ENCODE results near the gene OR5H2.
"Not testable (repeated sequence)": the region's sequence is repeated elsewhere in the genome, so short reads cannot be mapped to it uniquely, and the experiment has no call there.

Gene OR5H2

GRCh38 chr3:98243843-98244242, 38.5 kb upstream of the OR5H2 start:
- H3K4me3 ChIP-seq (ENCODE audit: low read depth in 1 of 2, low read length in 2 of 2): no peak overlapping the region
- no peaks in the 10 kb centered on the region for H3K27me3 ChIP-seq (ENCODE audit: insufficient read depth, low read length, poor library complexity)
- H3K27ac ChIP-seq (ENCODE audit: low read length): no peak overlapping the region
- DNase-seq (no peak), ATAC-seq (ENCODE audit: insufficient read depth, low read depth) (no peak)
- no peaks in the 10 kb centered on the region for H3K36me3 ChIP-seq (ENCODE audit: insufficient read depth, low read length)
- TF ChIP-seq CTCF (IDR thresholded peaks at IDR 0.05; ENCODE audit: borderline replicate concordance, extremely low read depth, low read length, poor library complexity, severe bottlenecking) (no peak), EZH2 (IDR thresholded peaks at IDR 0.05; ENCODE audit: borderline replicate concordance, low read depth, low read length, severe bottlenecking) (no peak)
- no peak overlapping the region for H3K4me2 ChIP-seq (ENCODE audit: insufficient read depth, low read length)
- no peaks in the 10 kb centered on the region for H3K4me1 ChIP-seq (ENCODE audit: insufficient read depth, low read length)
- H3K9ac ChIP-seq (ENCODE audit: low read depth, low read length): no peak overlapping the region
- no peaks in the 10 kb centered on the region for H3K79me2 ChIP-seq (ENCODE audit: insufficient read depth, low read length)
- H2AFZ ChIP-seq (ENCODE audit: low read depth, low read length): no peak overlapping the region
- H3K9me3 ChIP-seq (ENCODE audit: insufficient read depth, low read length, severe bottlenecking): no peaks in the 10 kb centered on the region
- H4K20me1 ChIP-seq (ENCODE audit: insufficient read depth, low read length): no peaks in the 10 kb centered on the region

- Histone ChIP-seq H3K4me2 (ENCODE audit: insufficient read depth, low read length) (no peak overlapping the region), H3K27me3 (ENCODE audit: insufficient read depth, low read length, poor library complexity) (no peaks in the 10 kb centered on the region), H4K20me1 (ENCODE audit: insufficient read depth, low read length) (no peaks in the 10 kb centered on the region), H3K9me3 (ENCODE audit: insufficient read depth, low read length, severe bottlenecking) (no peaks in the 10 kb centered on the region), H3K79me2 (ENCODE audit: insufficient read depth, low read length) (no peaks in the 10 kb centered on the region), H3K9ac (ENCODE audit: low read depth, low read length) (no peak overlapping the region), H3K4me1 (ENCODE audit: insufficient read depth, low read length) (no peaks in the 10 kb centered on the region), H2AFZ (ENCODE audit: low read depth, low read length) (no peak overlapping the region), H3K4me3 (ENCODE audit: low read depth in 1 of 2, low read length in 2 of 2) (no peak overlapping the region), H3K27ac (ENCODE audit: low read length) (no peak overlapping the region), H3K36me3 (ENCODE audit: insufficient read depth, low read length) (no peaks in the 10 kb centered on the region)
- no peak for ATAC-seq (ENCODE audit: insufficient read depth, low read depth)
- TF ChIP-seq EZH2 (IDR thresholded peaks at IDR 0.05; ENCODE audit: borderline replicate concordance, low read depth, low read length, severe bottlenecking) (no peak), CTCF (IDR thresholded peaks at IDR 0.05; ENCODE audit: borderline replicate concordance, extremely low read depth, low read length, poor library complexity, severe bottlenecking) (no peak)
- DNase-seq: no peak
Observed at GRCh38 chr3:98246142-98246541, 36.2 kb upstream of the OR5H2 start.

GRCh38 chr3:98256026-98256425, 26.3 kb upstream of the OR5H2 start:
- ATAC-seq (ENCODE audit: insufficient read depth, low read depth): not testable (repeated sequence)

GRCh38 chr3:98259707-98260106, 22.6 kb upstream of the OR5H2 start:
- Histone ChIP-seq H3K9me3 (ENCODE audit: insufficient read depth, low read length, severe bottlenecking) (no peaks in the 10 kb centered on the region), H3K4me1 (ENCODE audit: insufficient read depth, low read length) (no peaks in the 10 kb centered on the region), H3K4me3 (ENCODE audit: low read depth in 1 of 2, low read length in 2 of 2) (no peak overlapping the region), H2AFZ (ENCODE audit: low read depth, low read length) (no peak overlapping the region), H3K27ac (ENCODE audit: low read length) (no peak overlapping the region), H3K4me2 (ENCODE audit: insufficient read depth, low read length) (no peak overlapping the region), H3K9ac (ENCODE audit: low read depth, low read length) (no peak overlapping the region), H3K27me3 (ENCODE audit: insufficient read depth, low read length, poor library complexity) (no peaks in the 10 kb centered on the region), H4K20me1 (ENCODE audit: insufficient read depth, low read length) (no peaks in the 10 kb centered on the region), H3K79me2 (ENCODE audit: insufficient read depth, low read length) (no peaks in the 10 kb centered on the region), H3K36me3 (ENCODE audit: insufficient read depth, low read length) (no peaks in the 10 kb centered on the region)
- TF ChIP-seq EZH2 (IDR thresholded peaks at IDR 0.05; ENCODE audit: borderline replicate concordance, low read depth, low read length, severe bottlenecking) (no peak), CTCF (IDR thresholded peaks at IDR 0.05; ENCODE audit: borderline replicate concordance, extremely low read depth, low read length, poor library complexity, severe bottlenecking) (peak; percentile 53)
- peak; percentile 18 for DNase-seq
- peak; percentile 67 for ATAC-seq (ENCODE audit: insufficient read depth, low read depth)

More at GRCh38 chr3:98256026-98256425, 26.3 kb upstream of the OR5H2 start:
- not testable (repeated sequence) for H3K4me3 ChIP-seq (ENCODE audit: low read depth in 1 of 2, low read length in 2 of 2); H4K20me1 ChIP-seq (ENCODE audit: insufficient read depth, low read length); H3K27ac ChIP-seq (ENCODE audit: low read length); H3K4me1 ChIP-seq (ENCODE audit: insufficient read depth, low read length); H3K79me2 ChIP-seq (ENCODE audit: insufficient read depth, low read length); H2AFZ ChIP-seq (ENCODE audit: low read depth, low read length); H3K4me2 ChIP-seq (ENCODE audit: insufficient read depth, low read length); H3K27me3 ChIP-seq (ENCODE audit: insufficient read depth, low read length, poor library complexity); DNase-seq; H3K9ac ChIP-seq (ENCODE audit: low read depth, low read length); H3K36me3 ChIP-seq (ENCODE audit: insufficient read depth, low read length); H3K9me3 ChIP-seq (ENCODE audit: insufficient read depth, low read length, severe bottlenecking)
